Mucosa of rectum (tissue), 2 donors: ENCODE data around the gene B3GALT4.

Experiments used
- H3K27ac ChIP-seq, 2 donors: one replicate each; pipeline ENCODE4 v1.7.0; 2013; ENCODE audit warnings: inconsistent platforms in 2 of 2, low read depth in 2 of 2, low read length in 2 of 2
- H3K27me3 ChIP-seq, 2 donors: one replicate each; pipeline ENCODE4 v1.7.0; 2013; ENCODE audit warnings: low read length in 2 of 2; ENCODE audit not compliant: control insufficient read depth in 2 of 2, insufficient read depth in 2 of 2
- H3K36me3 ChIP-seq, 2 donors: one replicate each; pipeline ENCODE4 v1.7.0; 2013; ENCODE audit warnings: low read length in 2 of 2; ENCODE audit not compliant: control insufficient read depth in 2 of 2, insufficient read depth in 2 of 2
- H3K4me1 ChIP-seq, 2 donors: one replicate each; pipeline ENCODE4 v1.7.0; 2013; ENCODE audit warnings: low read length in 2 of 2, mild to moderate bottlenecking in 1 of 2; ENCODE audit not compliant: control insufficient read depth in 2 of 2, insufficient read depth in 2 of 2
- H3K4me3 ChIP-seq, 2 donors: one replicate each; pipeline ENCODE4 v1.7.0; 2013; ENCODE audit warnings: low read length in 2 of 2
- H3K9ac ChIP-seq, 2 donors: one replicate each; pipeline ENCODE4 v1.7.0; 2013; ENCODE audit warnings: low read length in 2 of 2, low read depth in 1 of 2, mild to moderate bottlenecking in 1 of 2
- H3K9me3 ChIP-seq, 2 donors: one replicate each; pipeline ENCODE4 v1.7.0; 2013; ENCODE audit warnings: low read length in 2 of 2; ENCODE audit not compliant: control insufficient read depth in 2 of 2
- donor health status: healthy.
- donor health status: Normal muscosa, but diverticular disease.

B3GALT4 gene

DNA sequence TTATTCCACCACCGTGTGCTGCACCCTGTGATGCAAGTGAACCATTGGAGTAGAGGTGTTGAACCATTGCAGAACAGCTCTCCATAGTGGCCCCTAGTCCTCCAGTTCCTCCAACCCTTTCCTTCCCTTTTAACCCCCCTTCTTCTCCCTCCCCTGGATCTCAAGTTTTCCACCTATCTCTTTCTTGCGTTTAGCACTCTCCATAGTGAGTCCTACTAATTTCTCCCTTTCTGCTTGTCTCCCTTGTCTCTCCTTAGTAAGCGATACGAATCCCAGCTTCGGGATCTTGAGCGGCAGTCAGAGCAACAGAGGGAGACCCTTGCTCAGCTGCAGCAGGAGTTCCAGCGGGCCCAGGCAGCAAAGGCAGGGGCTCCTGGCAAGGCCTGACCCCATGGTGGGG is 13.5 kb downstream of the B3GALT4 start:
- H3K27me3 ChIP-seq: no peaks in the 10 kb centered on the region
- no peak overlapping the region for H3K27ac ChIP-seq
- peaks cover 18 to 19% of the 10 kb centered on the region in 2 donors for H3K4me1 ChIP-seq
- peaks cover 26 to 41% of the 10 kb centered on the region in 2 donors for H3K36me3 ChIP-seq
- H3K9ac ChIP-seq: peak overlapping the region in 1 of 2 donors; percentile 66
- peak overlapping the region; percentile 85 to 99 for H3K4me3 ChIP-seq
- H3K9me3 ChIP-seq: no peaks in the 10 kb centered on the region

GRCh38 chr6:33292996-33293682 is 16.2 kb downstream of the B3GALT4 start:
- peaks cover 23 to 24% of the 10 kb centered on the region in 2 donors for H3K4me1 ChIP-seq
- H3K36me3 ChIP-seq: peaks cover 14 to 22% of the 10 kb centered on the region in 2 donors

GRCh38 chr6:33294086-33294823 is 17.3 kb downstream of the B3GALT4 start:
- H3K4me1 ChIP-seq: peaks cover 20 to 21% of the 10 kb centered on the region in 2 donors
- no peak overlapping the region for H3K27ac ChIP-seq
- no peaks in the 10 kb centered on the region for H3K9me3 ChIP-seq
- no peak overlapping the region for H3K9ac ChIP-seq
- H3K27me3 ChIP-seq: no peaks in the 10 kb centered on the region
- no peak overlapping the region for H3K4me3 ChIP-seq
- peaks cover 14 to 22% of the 10 kb centered on the region in 2 donors for H3K36me3 ChIP-seq

More at GRCh38 chr6:33292996-33293682, 16.2 kb downstream of the B3GALT4 start:
- Histone ChIP-seq H3K27ac (no peak overlapping the region), H3K27me3 (no peaks in the 10 kb centered on the region), H3K9me3 (no peaks in the 10 kb centered on the region), H3K4me3 (no peak overlapping the region), H3K9ac (no peak overlapping the region)

DNA sequence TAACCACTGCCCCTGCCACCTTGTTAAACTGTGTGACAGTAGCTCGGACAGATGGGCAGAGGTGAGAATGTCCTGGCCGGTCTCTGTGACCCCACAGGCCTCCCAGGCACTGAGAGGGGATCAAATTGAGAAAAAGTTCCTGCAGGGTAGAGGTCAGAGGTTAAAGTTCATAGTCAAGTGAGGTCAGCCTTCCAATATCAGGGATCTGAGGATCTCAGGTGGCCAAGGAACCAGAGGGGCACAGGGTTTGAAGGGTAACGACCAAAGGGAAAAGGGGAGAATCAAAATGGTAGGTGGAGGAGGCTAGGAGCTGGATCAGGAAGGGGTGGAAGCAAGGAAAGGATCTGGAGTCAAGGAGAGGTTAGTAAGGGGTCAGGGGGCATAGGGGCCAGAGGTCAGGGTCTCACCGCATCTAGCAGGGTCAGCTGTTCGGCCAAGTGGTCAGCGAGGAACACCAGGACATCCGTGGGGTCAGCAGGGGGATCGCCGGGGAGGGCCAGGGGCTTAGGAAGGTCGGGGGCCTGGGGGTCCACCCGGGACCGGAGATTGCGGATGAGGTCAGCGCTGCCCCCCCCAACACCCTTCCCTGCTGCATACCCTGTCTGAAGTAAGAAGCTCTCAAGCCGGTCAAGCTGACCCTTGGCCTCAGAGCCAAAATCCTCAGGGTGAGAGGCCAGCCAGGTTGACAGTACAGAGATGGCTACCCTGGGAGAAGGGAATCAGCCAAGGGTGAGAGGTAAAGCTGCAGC is 18.9 kb downstream of the B3GALT4 start:
- Histone ChIP-seq H3K4me3 (no peak overlapping the region), H3K9ac (no peak overlapping the region), H3K9me3 (no peaks in the 10 kb centered on the region), H3K27me3 (no peaks in the 10 kb centered on the region), H3K4me1 (peaks cover 16 to 17% of the 10 kb centered on the region in 2 donors), H3K27ac (no peak overlapping the region), H3K36me3 (peaks cover 14 to 22% of the 10 kb centered on the region in 2 donors)

- H3K9me3 ChIP-seq: no peaks in the 10 kb centered on the region
- H3K9ac ChIP-seq: peak overlapping the region in 1 of 2 donors; percentile 52
- H3K27ac ChIP-seq: peak overlapping the region in 1 of 2 donors; percentile 65
- H3K27me3 ChIP-seq: no peaks in the 10 kb centered on the region
- peak overlapping the region; percentile 60 to 94 for H3K4me3 ChIP-seq
- H3K36me3 ChIP-seq: peaks cover 10 to 19% of the 10 kb centered on the region in 2 donors
- peaks cover 16 to 17% of the 10 kb centered on the region in 2 donors for H3K4me1 ChIP-seq
These were observed 20.0 kb downstream of the B3GALT4 start for GRCh38 chr6:33296797-33297405.

DNA sequence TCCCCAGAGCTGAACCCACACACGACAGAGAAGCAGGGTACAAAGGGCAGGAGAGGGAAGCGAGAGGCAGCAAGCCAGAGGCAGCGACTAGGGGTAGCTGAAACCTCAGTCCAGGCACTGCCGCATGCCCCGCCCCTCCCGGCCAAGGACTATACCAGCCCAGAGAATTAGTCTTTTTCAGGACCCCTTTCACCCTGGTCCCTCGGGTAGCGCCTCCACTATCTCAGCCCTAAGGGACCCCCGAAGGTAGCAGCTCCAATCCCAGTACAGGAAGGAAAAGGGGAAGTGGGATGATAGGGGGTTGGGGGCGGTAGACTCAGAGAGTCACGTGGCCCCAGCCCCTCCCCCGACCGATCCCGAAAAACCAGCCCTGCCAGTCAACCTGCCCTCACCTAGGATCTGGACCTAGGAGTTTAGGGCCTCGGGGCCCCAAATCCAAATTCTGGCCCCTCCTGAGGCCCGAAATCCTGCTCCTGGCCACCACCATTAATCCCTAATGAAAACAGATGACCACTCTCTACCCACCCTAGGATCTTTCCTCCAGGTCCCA is 20.6 kb downstream of the B3GALT4 start:
- Histone ChIP-seq H3K4me1 (peaks cover 16 to 17% of the 10 kb centered on the region in 2 donors), H3K4me3 (peak overlapping the region; percentile 60 to 94), H3K27ac (peak overlapping the region; percentile 56 to 65), H3K9me3 (no peaks in the 10 kb centered on the region), H3K36me3 (peaks cover 4 to 18% of the 10 kb centered on the region in 2 donors), H3K9ac (peak overlapping the region; percentile 52 to 58), H3K27me3 (no peaks in the 10 kb centered on the region)

GRCh38 chr6:33297956-33298772 is 21.2 kb downstream of the B3GALT4 start:
- H3K9me3 ChIP-seq: no peaks in the 10 kb centered on the region
- H3K9ac ChIP-seq: peak overlapping the region; percentile 77 to 87
- peak overlapping the region; percentile 84 to 94 for H3K4me3 ChIP-seq
- H3K27me3 ChIP-seq: no peaks in the 10 kb centered on the region
- peaks cover 3 to 18% of the 10 kb centered on the region in 2 donors for H3K36me3 ChIP-seq
- peaks cover 16 to 17% of the 10 kb centered on the region in 2 donors for H3K4me1 ChIP-seq
- H3K27ac ChIP-seq: peak overlapping the region; percentile 94 to 98

DNA sequence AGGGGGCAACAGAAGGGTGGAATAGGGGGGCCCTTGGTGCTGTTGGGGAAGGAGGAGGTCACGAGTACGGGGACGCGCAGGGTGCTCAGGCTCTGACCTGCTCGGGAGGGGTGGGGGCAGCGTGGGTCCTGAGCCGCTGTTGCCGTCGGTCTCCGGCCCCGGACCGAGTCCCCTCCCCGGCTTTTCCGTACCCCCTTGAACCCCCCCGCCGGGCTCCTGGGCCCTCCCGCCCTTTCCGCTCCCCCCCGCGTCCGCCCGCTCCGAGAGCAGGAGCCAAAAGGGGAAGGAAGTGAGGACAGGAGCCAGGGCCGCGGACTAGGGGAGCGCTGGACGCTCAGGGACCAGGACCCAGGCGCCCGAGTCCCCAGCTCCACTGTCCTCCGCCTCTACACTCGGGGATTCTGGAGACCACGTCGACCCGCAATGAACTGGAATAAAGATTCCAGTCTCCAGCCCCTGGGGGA is 21.9 kb downstream of the B3GALT4 start, which contains the start of gene RGL2:
Gene RGL2, minus strand, starts transcription at position 170 of the 464 bp plus-strand sequence. CDS start 332 bp downstream, outside the sequence.
- Histone ChIP-seq H3K4me1 (peaks cover 16 to 17% of the 10 kb centered on the region in 2 donors), H3K9me3 (no peaks in the 10 kb centered on the region), H3K27ac (peak within 1 kb of the TSS; percentile 94 to 98), H3K36me3 (peaks cover 6 to 18% of the 10 kb centered on the region in 2 donors), H3K9ac (peak within 1 kb of the TSS; percentile 87 to 89), H3K4me3 (peak within 1 kb of the TSS; percentile 84 to 94), H3K27me3 (no peaks in the 10 kb centered on the region)
